ENCODE results near the gene DCAF8.

Gene DCAF8

DNA sequence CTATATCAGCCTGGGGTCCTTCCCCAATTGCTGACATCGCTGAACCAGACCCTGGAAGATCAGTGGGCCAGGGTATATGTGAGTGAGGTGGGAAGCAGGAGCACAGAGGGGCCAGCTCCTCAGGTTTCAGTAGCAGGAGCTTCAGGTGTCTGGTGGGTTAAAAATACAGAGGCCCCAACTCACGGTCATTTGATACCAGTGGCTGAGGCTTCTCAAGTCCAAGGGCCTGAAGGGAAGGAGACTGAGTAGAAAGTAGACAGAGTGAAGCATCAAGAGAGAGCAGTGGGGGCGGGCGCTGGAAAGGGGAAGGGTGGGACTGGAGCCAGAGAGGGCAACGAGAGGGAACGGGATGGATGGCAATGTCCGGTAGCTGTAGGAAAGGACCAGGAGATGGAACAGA, 74.0 kb downstream of the DCAF8 start:
- no peak for DNase-seq (ENCODE audit: low read depth)
- no peak overlapping the region for H3K4me3 ChIP-seq (ENCODE audit: low read depth, low read length)

- no peak for DNase-seq (ENCODE audit: low read depth)
- no peak overlapping the region for H3K4me3 ChIP-seq (ENCODE audit: low read depth, low read length)
Observed at GRCh38 chr1:160187407-160187806, 74.9 kb downstream of the DCAF8 start.

- no peak overlapping the region for H3K4me3 ChIP-seq (ENCODE audit: low read depth, low read length)
- DNase-seq (ENCODE audit: low read depth), result no peak
Observed at GRCh38 chr1:160186729-160187128, 75.6 kb downstream of the DCAF8 start.

DNA sequence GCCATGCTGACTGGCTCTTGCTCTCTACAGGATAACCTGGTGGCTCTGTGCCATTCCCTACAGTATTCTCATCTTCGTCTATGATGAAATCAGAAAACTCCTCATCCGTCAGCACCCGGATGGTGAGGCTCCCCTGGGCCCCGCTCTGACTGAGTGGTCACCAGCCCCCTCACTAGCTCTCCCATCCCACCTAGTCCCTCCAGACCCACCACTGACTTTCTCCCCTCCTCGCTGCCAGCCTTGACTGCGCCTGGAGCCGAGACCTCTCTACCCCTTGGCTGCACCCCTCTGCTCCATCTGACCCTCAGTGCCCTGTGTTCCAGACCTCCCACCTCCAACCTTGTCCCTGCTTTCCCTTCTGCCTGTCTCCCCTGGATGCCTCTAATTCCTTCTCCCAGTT, 76.1 kb downstream of the DCAF8 start:
- H3K4me3 ChIP-seq (ENCODE audit: low read depth, low read length), result no peak overlapping the region
- DNase-seq (ENCODE audit: low read depth), result no peak

DNA sequence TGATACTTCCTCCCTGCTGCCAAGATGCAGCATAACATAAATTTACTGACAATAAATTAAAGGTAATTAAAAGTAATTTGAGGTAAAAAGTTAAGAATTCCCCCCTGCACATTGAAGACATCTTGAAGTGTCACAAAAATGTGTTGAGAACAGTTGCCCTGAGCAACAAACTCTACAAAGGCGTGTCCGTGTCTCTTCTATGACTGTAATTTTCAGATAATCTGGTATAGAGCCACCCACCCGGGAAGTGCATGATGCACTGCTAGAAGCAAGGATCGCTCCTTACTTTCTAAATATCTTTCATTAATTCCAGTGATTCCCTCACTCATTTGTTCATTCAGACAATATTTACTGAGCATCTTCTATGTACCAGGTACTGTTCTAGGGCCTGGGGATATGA, 83.0 kb downstream of the DCAF8 start:
- no peak overlapping the region for H3K4me3 ChIP-seq (ENCODE audit: low read depth, low read length)
- no peak for DNase-seq (ENCODE audit: low read depth)

- DNase-seq (ENCODE audit: low read depth), result no peak
- no peak overlapping the region for H3K4me3 ChIP-seq (ENCODE audit: low read depth, low read length)
Observed at GRCh38 chr1:160178731-160179130, 83.6 kb downstream of the DCAF8 start.

DNA sequence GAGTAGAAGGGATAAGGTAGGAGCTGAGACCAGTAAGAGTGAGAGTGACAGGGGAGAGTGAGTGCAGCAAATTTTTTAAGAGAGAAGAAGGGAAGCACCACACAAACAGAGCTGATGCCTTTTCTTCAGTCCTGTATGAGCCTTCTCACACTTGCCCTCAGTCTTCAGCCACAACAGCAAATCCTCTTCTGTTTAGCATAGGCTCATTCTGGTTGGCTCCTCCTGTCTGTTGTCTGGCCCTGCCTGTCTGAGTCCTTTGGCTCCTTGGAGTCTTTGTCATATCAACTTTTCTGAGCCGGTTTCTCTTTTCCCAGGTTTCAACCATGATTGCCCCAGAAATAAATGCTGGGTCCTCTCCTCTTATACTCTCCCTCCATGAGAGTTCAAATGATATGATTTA, 84.7 kb downstream of the DCAF8 start:
- no peak overlapping the region for H3K4me3 ChIP-seq (ENCODE audit: low read depth, low read length)
- no peak for DNase-seq (ENCODE audit: low read depth)

DNA sequence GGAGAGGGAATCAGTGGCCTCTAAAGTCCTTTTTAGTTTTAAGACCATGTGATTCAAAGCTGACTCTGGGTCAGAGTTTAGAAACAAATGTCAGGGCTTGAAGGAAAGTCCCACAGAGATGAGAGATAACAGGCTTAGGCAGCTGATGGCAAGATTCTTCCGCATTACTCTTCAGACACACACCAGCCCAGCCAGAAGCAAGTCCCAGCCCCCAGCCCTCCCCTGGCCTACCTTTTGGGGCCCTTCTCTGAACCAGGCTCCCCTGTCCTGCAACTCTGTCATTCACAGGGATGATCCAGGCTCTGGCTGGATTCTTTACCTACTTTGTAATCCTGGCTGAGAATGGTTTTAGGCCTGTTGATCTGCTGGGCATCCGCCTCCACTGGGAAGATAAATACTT, 85.1 kb downstream of the DCAF8 start:
- H3K4me3 ChIP-seq (ENCODE audit: low read depth, low read length), result no peak overlapping the region
- no peak for DNase-seq (ENCODE audit: low read depth)

DNA sequence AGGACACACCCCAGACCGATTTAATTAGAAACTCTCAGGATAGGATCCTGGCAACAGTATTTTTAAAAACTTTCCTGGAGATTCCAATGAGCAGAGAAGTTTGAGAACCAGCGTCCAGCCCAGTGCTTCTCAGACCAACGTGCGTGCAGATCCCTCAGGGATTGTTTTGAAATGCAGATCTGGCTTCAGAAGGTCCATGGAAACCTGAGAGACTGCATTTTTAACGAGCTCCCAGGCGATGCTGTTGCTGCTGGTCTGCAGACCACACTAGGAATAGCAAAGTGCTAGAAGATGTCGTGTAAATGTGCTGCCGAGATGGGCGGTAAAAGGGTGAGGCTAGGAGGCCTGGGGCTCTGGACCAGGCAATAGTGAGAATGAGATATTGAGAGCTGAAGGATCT, 90.4 kb downstream of the DCAF8 start:
- no peak for DNase-seq (ENCODE audit: low read depth)
- H3K4me3 ChIP-seq (ENCODE audit: low read depth, low read length), result no peak overlapping the region

DNA sequence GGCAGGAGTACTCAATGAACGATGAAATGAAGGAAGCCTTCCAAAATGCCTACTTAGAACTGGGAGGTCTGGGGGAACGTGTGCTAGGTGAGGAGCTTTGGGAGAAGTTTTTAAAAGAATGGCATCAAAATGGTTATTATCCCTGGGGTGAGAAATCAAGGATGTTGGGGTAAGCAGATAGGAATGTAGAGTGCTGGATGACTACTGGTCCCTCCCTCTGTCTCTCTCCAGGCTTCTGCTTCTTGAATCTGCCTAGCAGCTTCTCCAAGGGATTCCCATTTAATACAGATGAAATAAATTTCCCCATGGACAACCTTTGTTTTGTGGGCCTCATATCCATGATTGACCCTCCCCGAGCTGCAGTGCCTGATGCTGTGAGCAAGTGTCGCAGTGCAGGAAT, 91.0 kb downstream of the DCAF8 start:
- no peak for DNase-seq (ENCODE audit: low read depth)
- H3K4me3 ChIP-seq (ENCODE audit: low read depth, low read length), result no peak overlapping the region

GRCh38 chr1:160169553-160170399, 92.6 kb downstream of the DCAF8 start:
- DNase-seq (ENCODE audit: low read depth), result no peak
- H3K4me3 ChIP-seq (ENCODE audit: low read depth, low read length), result no peak overlapping the region

- H3K4me3 ChIP-seq (ENCODE audit: low read depth, low read length), result no peak overlapping the region
- DNase-seq (ENCODE audit: low read depth), result no peak
Observed at GRCh38 chr1:160168609-160169369, 93.6 kb downstream of the DCAF8 start.

DNA sequence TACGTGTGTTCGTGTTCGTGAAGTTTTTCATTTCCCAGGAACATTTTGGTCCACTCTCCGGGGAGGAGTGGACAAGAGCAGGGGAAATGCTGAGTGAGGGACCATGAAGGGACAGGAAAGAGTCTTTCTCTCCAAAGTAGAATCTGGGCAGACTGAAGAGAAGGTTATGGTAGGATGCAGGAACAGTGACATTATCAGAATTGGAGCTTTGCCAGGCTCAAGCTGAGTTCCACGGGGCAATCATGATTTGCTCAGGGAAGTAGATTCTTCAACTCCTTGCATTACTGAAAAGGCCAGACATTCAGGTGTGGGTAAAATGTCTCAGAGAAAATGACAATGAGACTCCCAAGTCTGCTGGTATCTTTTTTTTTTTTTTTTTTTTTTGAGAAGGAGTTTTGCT, 94.3 kb downstream of the DCAF8 start:
- no peak overlapping the region for H3K4me3 ChIP-seq (ENCODE audit: low read depth, low read length)
- DNase-seq (ENCODE audit: low read depth), result no peak

DNA sequence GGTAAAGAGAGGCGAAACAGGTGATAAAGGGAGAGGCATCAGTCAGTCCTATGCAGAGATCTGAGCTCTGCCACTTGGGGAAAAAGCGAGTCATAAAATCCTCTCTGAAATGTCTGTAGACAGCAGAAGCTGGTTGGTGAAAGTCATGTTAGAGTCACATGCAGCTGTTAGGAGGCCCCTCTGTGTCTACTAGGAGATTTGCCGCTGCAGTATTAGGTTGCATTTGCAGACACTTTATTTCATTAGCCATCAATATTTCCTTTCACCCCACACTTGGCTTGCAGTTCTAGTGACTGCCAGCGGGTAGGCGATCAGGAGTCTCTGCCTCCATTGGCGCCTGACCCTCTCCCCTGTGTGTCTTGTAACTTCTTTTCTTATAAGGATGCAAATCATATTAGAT, 94.8 kb downstream of the DCAF8 start:
- no peak for DNase-seq (ENCODE audit: low read depth)
- no peak overlapping the region for H3K4me3 ChIP-seq (ENCODE audit: low read depth, low read length)

DNA sequence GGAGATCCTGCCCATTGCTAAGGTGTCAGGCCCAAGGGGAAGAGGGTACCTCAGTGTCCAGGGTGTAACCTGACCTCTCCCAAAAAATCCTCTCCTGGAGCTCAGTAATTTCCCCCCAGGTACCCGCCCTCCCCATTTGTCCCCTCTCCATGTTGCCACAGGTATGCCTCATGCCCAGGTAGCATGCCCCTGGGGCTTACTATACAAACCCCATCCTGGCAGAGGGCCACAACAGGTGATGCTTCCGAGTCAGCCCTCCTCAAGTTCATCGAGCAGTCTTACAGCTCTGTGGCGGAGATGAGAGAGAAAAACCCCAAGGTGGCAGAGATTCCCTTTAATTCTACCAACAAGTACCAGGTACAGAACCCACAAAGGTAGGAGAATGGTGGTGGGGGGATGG, 95.3 kb downstream of the DCAF8 start:
- no peak for DNase-seq (ENCODE audit: low read depth)
- H3K4me3 ChIP-seq (ENCODE audit: low read depth, low read length), result no peak overlapping the region

GRCh38 chr1:160166166-160166868, 96.0 kb downstream of the DCAF8 start:
- H3K4me3 ChIP-seq (ENCODE audit: low read depth, low read length), result no peak overlapping the region
- DNase-seq (ENCODE audit: low read depth), result no peak
